RWPE1 (cell line): Measurements from ENCODE around the gene TIMP2.
A peak's percentile ranks its signal among the peaks of the same experiment; 100 is the strongest.

Experiments
- CTCF ChIA-PET: fragments of 350-600 bp; sonication (Branson Sonifier 250); formaldehyde crosslinking; extraction: SDS; loops from one replicate; lab custom pipeline; 2021; lab: Yijun Ruan, JAX
- POLR2A ChIA-PET: fragments of 400-600 bp; formaldehyde crosslinking; extraction: SDS; loops from one replicate; lab custom pipeline; 2020; ENCODE audit warnings: antibody characterized with exemption; ENCODE audit not compliant: low non-redundant PET; lab: Yijun Ruan, JAX
- DNase-seq: peaks from one replicate; pipeline ENCODE4 v3.0.0; 2012; ENCODE audit warnings: low spot score
- H3K27ac ChIP-seq: fragments of 450-650 bp; 2 replicates; pipeline ENCODE4 v1.5.1; 2017
- CTCF ChIP-seq: fragments of 450-650 bp; conservative IDR thresholded peaks from 2 replicates; pipeline ENCODE4 v1.5.1; 2017; ENCODE audit warnings: low read depth, mild to moderate bottlenecking

Gene TIMP2

GRCh38 chr17:78823282-78824046 lies 101.7 kb downstream of the TIMP2 start:
- ChIA-PET POLR2A (no interaction called here), CTCF (interaction anchor here (0.7 to 0.8 kb wide), 2 partner anchors 42 to 52 kb away, joined by 3 to 4 read pairs; no protein-coding TSS in a partner anchor)
- no peak overlapping the region for H3K27ac ChIP-seq
- no peak for TF ChIP-seq CTCF
- DNase-seq, result no peak

GRCh38 chr17:78822552-78822951 lies 102.6 kb downstream of the TIMP2 start:
- CTCF ChIA-PET, result interaction anchor here (0.5 kb wide), 1 partner anchor 18 kb away, joined by 3 read pairs; no protein-coding TSS in a partner anchor
- 0 out of 2 replicates have a peak overlapping the region, but pooled peaks have one; percentile 3 for H3K27ac ChIP-seq
- POLR2A ChIA-PET, result no interaction called here
- no peak for TF ChIP-seq CTCF
- DNase-seq, result peak; percentile 83

GRCh38 chr17:78821961-78822360 lies 103.2 kb downstream of the TIMP2 start:
- POLR2A ChIA-PET, result no interaction called here
- no peak overlapping the region for H3K27ac ChIP-seq
- CTCF ChIA-PET, result no interaction called here
- DNase-seq, result no peak
- no peak for TF ChIP-seq CTCF

GRCh38 chr17:78820841-78821240 lies 104.3 kb downstream of the TIMP2 start:
- ChIA-PET CTCF (interaction anchor here (0.6 kb wide), 1 partner anchor 19 kb away, joined by 3 read pairs; no protein-coding TSS in a partner anchor), POLR2A (no interaction called here)
- no peak for TF ChIP-seq CTCF

GRCh38 chr17:78819806-78820792 lies 105.1 kb downstream of the TIMP2 start:
- DNase-seq, result no peak
- CTCF ChIA-PET, result interaction anchor here (0.6 kb wide), 2 partner anchors 11 to 18 kb away, joined by 3 to 4 read pairs; no protein-coding TSS in a partner anchor
- TF ChIP-seq CTCF, result no peak
- peak overlapping the region; percentile 7; the same call in 1 of the 2 replicates for H3K27ac ChIP-seq
- POLR2A ChIA-PET, result interaction anchor here (0.6 kb wide), 1 partner anchor 13 kb away, joined by 3 read pairs; no protein-coding TSS in a partner anchor

More at GRCh38 chr17:78820841-78821240, 104.3 kb downstream of the TIMP2 start:
- H3K27ac ChIP-seq, result peak overlapping the region; percentile 7; the same call in 1 of the 2 replicates
- no peak for DNase-seq

- no peak for DNase-seq
Observed at GRCh38 chr17:78819402-78819801, 105.8 kb downstream of the TIMP2 start.

More at GRCh38 chr17:78819402-78819801, 105.8 kb downstream of the TIMP2 start:
- TF ChIP-seq CTCF, result no peak
- ChIA-PET CTCF (interaction anchor here (0.6 kb wide), 1 partner anchor 12 kb away, joined by 4 read pairs; no protein-coding TSS in a partner anchor), POLR2A (interaction anchor here (0.6 kb wide), 1 partner anchor 13 kb away, joined by 3 read pairs; no protein-coding TSS in a partner anchor)
- H3K27ac ChIP-seq, result no peak overlapping the region
